ENCODE data around the gene EFCAB14. TPM values are rescaled to one million over a fixed set of nuclear protein-coding genes. Genes with fewer than 3 reads are reported as not detected.

EFCAB14 gene
- total and polyA plus RNA-seq, 2 donors (not counting 3 experiments of a cell fraction or from before 2014, with no cell fraction given) = 30.0 to 81.7 TPM

- Histone ChIP-seq H3K27ac (ENCODE audit: insufficient read depth, low read depth, low read length) (no peak overlapping the region), H4K20me1 (replicated peaks; ENCODE audit: control insufficient read depth, extremely low read depth, insufficient read depth, low read length) (no peaks in the 10 kb centered on the region), H3K4me2 (ENCODE audit: insufficient read depth, low read length) (no peak overlapping the region), H3K4me3 (replicated peaks in 1 of 3; ENCODE audit: insufficient read depth in 1 of 3, low read depth in 1 of 3, low read length in 3 of 3) (no peak overlapping the region), H2AFZ (ENCODE audit: low read depth, low read length) (no peak overlapping the region), H3K9me1 (replicated peaks; ENCODE audit: control insufficient read depth, extremely low read depth, insufficient read depth, low read length) (no peaks in the 10 kb centered on the region), H3K27me3 (ENCODE audit: control insufficient read depth in 2 of 2, insufficient read depth in 2 of 2, low read length in 2 of 2) (peaks cover 15 to 16% of the 10 kb centered on the region in 2 experiments), H3K79me2 (ENCODE audit: control insufficient read depth, insufficient read depth, low read length) (no peaks in the 10 kb centered on the region), H3K4me1 (ENCODE audit: control insufficient read depth, extremely low read depth, insufficient read depth, low read length) (peaks cover 21% of the 10 kb centered on the region), H3K36me3 (ENCODE audit: control insufficient read depth in 2 of 2, extremely low read depth in 1 of 2, insufficient read depth in 2 of 2, low read length in 2 of 2) (no peaks in the 10 kb centered on the region), H3K9ac (replicated peaks; ENCODE audit: extremely low read depth, insufficient read depth, low read length) (no peak overlapping the region), H3K9me3 (replicated peaks; ENCODE audit: control insufficient read depth, insufficient read depth, low read length) (no peaks in the 10 kb centered on the region)
- ChIA-PET CTCF (interaction anchor here (1.0 to 4.2 kb wide), 14 partner anchors 9 to 319 kb away, joined by 4 to 79 read pairs (median 7); partner anchors contain the start of gene MOB3C), POLR2A (interaction anchor here (1.0 kb wide), 1 partner anchor 109 kb away, joined by 4 read pairs; the partner anchor contains the start of gene MOB3C)
- FAIRE-seq = no peak
- TF ChIP-seq GATA2 (IDR thresholded peaks at IDR 0.05; ENCODE audit: insufficient read depth, insufficient read length, low read depth, low read length) (no peak), POLR2AphosphoS5 (IDR thresholded peaks at IDR 0.05; ENCODE audit: insufficient read depth, low read depth, low read length) (no peak), JUN (IDR thresholded peaks at IDR 0.05; ENCODE audit: borderline replicate concordance, insufficient read depth, insufficient read length, low read depth) (no peak), MYC (IDR thresholded peaks at IDR 0.05; ENCODE audit: low read depth, low read length) (no peak), MAX (IDR thresholded peaks at IDR 0.05; ENCODE audit: insufficient read depth, insufficient read length) (no peak), EZH2 (IDR thresholded peaks at IDR 0.05; ENCODE audit: borderline replicate concordance, low read depth, low read length, severe bottlenecking) (no peak), POLR2A (IDR thresholded peaks at IDR 0.05; ENCODE audit: low read depth, low read length) (no peak), FOS (IDR thresholded peaks at IDR 0.05; ENCODE audit: borderline replicate concordance, insufficient read depth, low read length) (no peak), CTCF (IDR thresholded peaks at IDR 0.05; ENCODE audit: extremely low read depth in 1 of 2, insufficient read depth in 1 of 2, low read depth in 1 of 2, low read length in 2 of 2) (no peak)
- no peak for DNase-seq (ENCODE audit: low read depth, low spot score)
- BruUV-seq (replicated peaks) = no TSS peak
- dilution Hi-C loops (cut with MboI; ENCODE audit: extremely low pct_ligation_motif_present, low sequenced_read_pairs) (no loop called here), intact Hi-C loops (cut with micrococcal nuclease) (loop anchor here (1.0 to 10.0 kb wide), 5 partner anchors 103 to 319 kb away; no protein-coding TSS in a partner anchor)
Measured at GRCh38 chr1:46725736-46726108, 6.8 kb upstream of the EFCAB14 start.

Data from endothelial cell of umbilical vein (primary cell).